Liver (tissue), 9 donors: ENCODE data around the gene DGCR2. TPM values are rescaled to one million over a fixed set of nuclear protein-coding genes. Genes with fewer than 3 reads are reported as not detected.
A peak's percentile ranks its signal among the peaks of the same experiment; 100 is the strongest.

ENCODE experiments used
- DNase-seq: peaks from one replicate; pipeline ENCODE4 v3.0.0-alpha.2; 2017; ENCODE audit warnings: low spot score
- H3K27ac ChIP-seq, 2 donors: one replicate each; pipeline ENCODE4 v1.7.0; 2013; ENCODE audit warnings: inconsistent platforms in 2 of 2, low read length in 2 of 2, control low read depth in 1 of 2, low read depth in 1 of 2, mild to moderate bottlenecking in 1 of 2
- H3K27me3 ChIP-seq, 4 donors: one replicate each; pipeline versions ENCODE4 v1.6.1 to v1.7.0; 2013; ENCODE audit warnings: low read length in 3 of 4, inconsistent platforms in 1 of 4, mild to moderate bottlenecking in 1 of 4, moderate library complexity in 1 of 4; ENCODE audit not compliant: control insufficient read depth in 4 of 4, insufficient read depth in 4 of 4
- H3K36me3 ChIP-seq, 4 donors: one replicate each; pipeline versions ENCODE4 v1.6.1 to v1.7.0; 2013; ENCODE audit warnings: low read length in 3 of 4, mild to moderate bottlenecking in 3 of 4, low read depth in 1 of 4, moderate library complexity in 1 of 4; ENCODE audit not compliant: control insufficient read depth in 4 of 4, insufficient read depth in 3 of 4
- H3K4me1 ChIP-seq, 4 donors: one replicate each; pipeline versions ENCODE4 v1.6.1 to v1.7.0; 2013; ENCODE audit warnings: low read length in 3 of 4, mild to moderate bottlenecking in 3 of 4, moderate library complexity in 1 of 4; ENCODE audit not compliant: control insufficient read depth in 4 of 4, insufficient read depth in 4 of 4
- H3K4me3 ChIP-seq, 3 donors: one replicate each; pipeline versions ENCODE4 v1.6.1 to v1.7.0; 2013; ENCODE audit warnings: low read length in 3 of 3, control low read depth in 1 of 3, low read depth in 1 of 3, mild to moderate bottlenecking in 1 of 3
- H3K9ac ChIP-seq, 2 donors: one replicate each; pipeline ENCODE4 v1.7.0; 2013; ENCODE audit warnings: low read length in 2 of 2, mild to moderate bottlenecking in 2 of 2, moderate library complexity in 2 of 2, control low read depth in 1 of 2, low read depth in 1 of 2
- H3K9me3 ChIP-seq, 4 donors: one replicate each; pipeline versions ENCODE4 v1.6.1 to v1.7.0; 2013; ENCODE audit warnings: low read length in 3 of 4; ENCODE audit not compliant: control insufficient read depth in 4 of 4
- ATF3 ChIP-seq: IDR thresholded peaks from 2 replicates; pipeline ENCODE4 v1.6.1; 2016; ENCODE audit warnings: antibody characterized with exemption
- CTCF ChIP-seq: fragments of 150-350 bp; IDR thresholded peaks from 2 replicates; pipeline ENCODE4 v1.5.1; 2017; ENCODE audit warnings: improper control_type of control experiment, low read depth, low read length; ENCODE audit not compliant: missing input control
- EGR1 ChIP-seq, 2 donors: IDR thresholded peaks; 2 replicates each; pipeline ENCODE4 v1.6.1; 2016 to 2018; ENCODE audit warnings: antibody characterized with exemption in 2 of 2, low read depth in 2 of 2
- FOXA1 ChIP-seq: IDR thresholded peaks from 2 replicates; pipeline ENCODE4 v1.6.1; 2016; ENCODE audit warnings: antibody characterized with exemption
- FOXA2 ChIP-seq: IDR thresholded peaks from 2 replicates; pipeline ENCODE4 v1.6.1; 2016; ENCODE audit warnings: antibody characterized with exemption
- GABPA ChIP-seq, 2 donors: IDR thresholded peaks in 1 of 2; conservative IDR thresholded peaks in 1 of 2; 2 replicates each; pipeline ENCODE4 v1.6.1; 2016; ENCODE audit warnings: antibody characterized with exemption in 2 of 2, mild to moderate bottlenecking in 1 of 2, moderate library complexity in 1 of 2
- HNF4A ChIP-seq, 2 donors: conservative IDR thresholded peaks; 2 replicates each; pipeline ENCODE4 v1.6.1; 2016; ENCODE audit warnings: antibody characterized with exemption in 2 of 2, mild to moderate bottlenecking in 2 of 2
- HNF4G ChIP-seq: IDR thresholded peaks from 2 replicates; pipeline ENCODE4 v1.6.1; 2016; ENCODE audit warnings: antibody characterized with exemption
- JUND ChIP-seq, 2 donors: IDR thresholded peaks; 2 replicates each; pipeline ENCODE4 v1.6.1; 2016; ENCODE audit warnings: antibody characterized with exemption in 2 of 2
- MAX ChIP-seq: IDR thresholded peaks from 2 replicates; pipeline ENCODE4 v1.6.1; 2016; ENCODE audit warnings: antibody characterized with exemption
- NR2F2 ChIP-seq: IDR thresholded peaks from 2 replicates; pipeline ENCODE4 v1.6.1; 2016; ENCODE audit warnings: antibody characterized with exemption
- RAD21 ChIP-seq, 2 donors: IDR thresholded peaks; 2 replicates each; pipeline ENCODE4 v1.6.1; 2016; ENCODE audit warnings: antibody characterized with exemption in 2 of 2, mild to moderate bottlenecking in 2 of 2
- RXRA ChIP-seq, 2 donors: IDR thresholded peaks; 2 replicates each; pipeline ENCODE4 v1.6.1; 2017 to 2018; ENCODE audit warnings: antibody characterized with exemption in 2 of 2, mild to moderate bottlenecking in 1 of 2
- SP1 ChIP-seq: IDR thresholded peaks from 2 replicates; pipeline ENCODE4 v1.6.1; 2018; ENCODE audit warnings: antibody characterized with exemption, mild to moderate bottlenecking
- TAF1 ChIP-seq: conservative IDR thresholded peaks from 2 replicates; pipeline ENCODE4 v1.6.1; 2016; ENCODE audit warnings: antibody characterized with exemption, mild to moderate bottlenecking
- YY1 ChIP-seq: IDR thresholded peaks from 2 replicates; pipeline ENCODE4 v1.6.1; 2016; ENCODE audit warnings: antibody characterized with exemption, mild to moderate bottlenecking
- WGBS: extraction: QIAGEN DNeasy Blood & Tissue Kit; methylation state at CpG from one replicate; pipeline ENCODE4 v1.1.7; 2013; 5-methylcytosine and 5-hydroxymethylcytosine counted together
- polyA plus RNA-seq, 2 donors: library from polyadenylated mRNA; stranded (reverse) in 1 of 2; unstranded in 1 of 2; fragments of 200-250 nt in 1 of 2; fragments of >200 nt in 1 of 2; fragmentation: Nextera tagmentation in 1 of 2; extraction: Ambion mirVana in 1 of 2; gene quantifications; one replicate each; pipeline versions ENCODE4 v1.2.1 to v1.2.3, GENCODE V29; 2013 to 2015
- total RNA-seq, 2 donors: library from RNA; depleted of rRNA; stranded (reverse); fragments of >200 nt; gene quantifications; one replicate each; pipeline ENCODE4 v1.2.3, GENCODE V29; 2014
- TF ChIP-seq, protein P1 (sequence below): IDR thresholded peaks from 2 replicates; pipeline ENCODE4 v1.6.1; 2016; ENCODE audit warnings: antibody characterized with exemption
- TF ChIP-seq, protein P2 (sequence below): IDR thresholded peaks from 2 replicates; pipeline ENCODE4 v1.6.1; 2016; ENCODE audit warnings: antibody characterized with exemption, mild to moderate bottlenecking
- donor health status: healthy.
- donor health status: healthy.
- donor health status: healthy.
- donor health status: healthy.
- donor health status: healthy.

DGCR2 gene
- total and polyA plus RNA-seq, 4 donors: 11.2 to 30.0 (median 21.1) TPM

GRCh38 chr22:19097518-19097917 is 24.7 kb downstream of the DGCR2 start:
- Histone ChIP-seq H3K4me3 (no peak overlapping the region), H3K36me3 (no peaks in the 10 kb centered on the region), H3K9ac (no peak overlapping the region), H3K27ac (peak overlapping the region in 1 of 2 donors; percentile 12), H3K27me3 (no peaks in the 10 kb centered on the region), H3K4me1 (peaks cover 0 to 4% (median 2%) of the 10 kb centered on the region in 4 donors), H3K9me3 (no peaks in the 10 kb centered on the region)
- DNase-seq: no peak
- TF ChIP-seq YY1 (no peak), ATF3 (no peak), RXRA (IDR thresholded peaks at IDR 0.05) (no peak), JUND (IDR thresholded peaks at IDR 0.05) (no peak), RAD21 (IDR thresholded peaks at IDR 0.05) (no peak), HNF4G (no peak), MAX (no peak), HNF4A (conservative IDR thresholded peaks at IDR 0.05) (no peak), GABPA (IDR thresholded peaks at IDR 0.05 in 1 of 2, conservative IDR thresholded peaks at IDR 0.05 in 1 of 2) (no peak), FOXA1 (no peak), SP1 (no peak), TAF1 (no peak), NR2F2 (no peak), EGR1 (IDR thresholded peaks at IDR 0.05; ENCODE audit: low read depth in 2 of 2) (no peak), FOXA2 (no peak), CTCF (no peak)
- TF ChIP-seq, protein P1, sequence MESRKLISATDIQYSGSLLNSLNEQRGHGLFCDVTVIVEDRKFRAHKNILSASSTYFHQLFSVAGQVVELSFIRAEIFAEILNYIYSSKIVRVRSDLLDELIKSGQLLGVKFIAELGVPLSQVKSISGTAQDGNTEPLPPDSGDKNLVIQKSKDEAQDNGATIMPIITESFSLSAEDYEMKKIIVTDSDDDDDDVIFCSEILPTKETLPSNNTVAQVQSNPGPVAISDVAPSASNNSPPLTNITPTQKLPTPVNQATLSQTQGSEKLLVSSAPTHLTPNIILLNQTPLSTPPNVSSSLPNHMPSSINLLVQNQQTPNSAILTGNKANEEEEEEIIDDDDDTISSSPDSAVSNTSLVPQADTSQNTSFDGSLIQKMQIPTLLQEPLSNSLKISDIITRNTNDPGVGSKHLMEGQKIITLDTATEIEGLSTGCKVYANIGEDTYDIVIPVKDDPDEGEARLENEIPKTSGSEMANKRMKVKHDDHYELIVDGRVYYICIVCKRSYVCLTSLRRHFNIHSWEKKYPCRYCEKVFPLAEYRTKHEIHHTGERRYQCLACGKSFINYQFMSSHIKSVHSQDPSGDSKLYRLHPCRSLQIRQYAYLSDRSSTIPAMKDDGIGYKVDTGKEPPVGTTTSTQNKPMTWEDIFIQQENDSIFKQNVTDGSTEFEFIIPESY: no peak
- TF ChIP-seq, protein P2, sequence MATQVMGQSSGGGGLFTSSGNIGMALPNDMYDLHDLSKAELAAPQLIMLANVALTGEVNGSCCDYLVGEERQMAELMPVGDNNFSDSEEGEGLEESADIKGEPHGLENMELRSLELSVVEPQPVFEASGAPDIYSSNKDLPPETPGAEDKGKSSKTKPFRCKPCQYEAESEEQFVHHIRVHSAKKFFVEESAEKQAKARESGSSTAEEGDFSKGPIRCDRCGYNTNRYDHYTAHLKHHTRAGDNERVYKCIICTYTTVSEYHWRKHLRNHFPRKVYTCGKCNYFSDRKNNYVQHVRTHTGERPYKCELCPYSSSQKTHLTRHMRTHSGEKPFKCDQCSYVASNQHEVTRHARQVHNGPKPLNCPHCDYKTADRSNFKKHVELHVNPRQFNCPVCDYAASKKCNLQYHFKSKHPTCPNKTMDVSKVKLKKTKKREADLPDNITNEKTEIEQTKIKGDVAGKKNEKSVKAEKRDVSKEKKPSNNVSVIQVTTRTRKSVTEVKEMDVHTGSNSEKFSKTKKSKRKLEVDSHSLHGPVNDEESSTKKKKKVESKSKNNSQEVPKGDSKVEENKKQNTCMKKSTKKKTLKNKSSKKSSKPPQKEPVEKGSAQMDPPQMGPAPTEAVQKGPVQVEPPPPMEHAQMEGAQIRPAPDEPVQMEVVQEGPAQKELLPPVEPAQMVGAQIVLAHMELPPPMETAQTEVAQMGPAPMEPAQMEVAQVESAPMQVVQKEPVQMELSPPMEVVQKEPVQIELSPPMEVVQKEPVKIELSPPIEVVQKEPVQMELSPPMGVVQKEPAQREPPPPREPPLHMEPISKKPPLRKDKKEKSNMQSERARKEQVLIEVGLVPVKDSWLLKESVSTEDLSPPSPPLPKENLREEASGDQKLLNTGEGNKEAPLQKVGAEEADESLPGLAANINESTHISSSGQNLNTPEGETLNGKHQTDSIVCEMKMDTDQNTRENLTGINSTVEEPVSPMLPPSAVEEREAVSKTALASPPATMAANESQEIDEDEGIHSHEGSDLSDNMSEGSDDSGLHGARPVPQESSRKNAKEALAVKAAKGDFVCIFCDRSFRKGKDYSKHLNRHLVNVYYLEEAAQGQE: no peak
- WGBS: 79% methylated on average over 3 of the region's 3 CpGs
